Measurements from ENCODE around the gene ASIC2. TPM values are rescaled to one million over a fixed set of nuclear protein-coding genes. Genes with fewer than 3 reads are reported as not detected.
"Not testable (repeated sequence)": the region's sequence is repeated elsewhere in the genome, so short reads cannot be mapped to it uniquely, and the experiment has no call there.

The ASIC2 gene
- total RNA-seq, 1 donor from 2014 or later, result not detected

DNA sequence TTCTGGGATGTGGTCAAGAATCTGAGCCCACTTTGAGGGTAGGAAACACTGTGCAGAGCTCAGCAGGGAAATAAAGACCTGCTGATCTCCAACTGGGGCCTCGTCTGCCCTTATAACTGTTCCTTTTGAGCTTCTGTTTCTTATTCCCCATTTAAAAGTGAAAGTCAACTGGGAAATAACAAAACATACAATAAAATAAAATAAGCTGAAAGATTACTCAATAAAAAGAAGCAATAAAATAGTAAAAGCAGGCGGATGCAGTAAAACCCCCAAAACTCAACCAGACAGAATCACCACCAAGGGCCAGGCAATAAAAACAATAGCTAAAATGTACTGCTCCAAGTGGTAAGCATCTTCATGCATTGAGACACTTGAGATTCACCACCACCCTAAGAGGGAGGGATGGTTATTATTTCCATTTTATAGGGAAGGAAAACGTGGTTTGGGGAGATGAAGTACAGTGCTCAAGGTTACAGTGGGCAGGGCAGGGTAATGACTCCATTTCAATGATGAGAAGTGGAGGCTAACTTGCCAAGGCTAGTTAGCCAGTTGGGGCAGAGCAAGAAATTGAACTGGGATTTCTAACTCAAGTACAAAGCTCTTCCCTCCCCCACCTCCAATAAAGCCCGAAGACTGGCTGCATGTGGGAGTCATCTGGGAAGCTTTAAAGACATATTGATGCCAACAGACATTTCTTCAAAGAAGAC lies 307.9 kb downstream of the ASIC2 start:
- DNase-seq (ENCODE audit: low spot score), result no peak

DNA sequence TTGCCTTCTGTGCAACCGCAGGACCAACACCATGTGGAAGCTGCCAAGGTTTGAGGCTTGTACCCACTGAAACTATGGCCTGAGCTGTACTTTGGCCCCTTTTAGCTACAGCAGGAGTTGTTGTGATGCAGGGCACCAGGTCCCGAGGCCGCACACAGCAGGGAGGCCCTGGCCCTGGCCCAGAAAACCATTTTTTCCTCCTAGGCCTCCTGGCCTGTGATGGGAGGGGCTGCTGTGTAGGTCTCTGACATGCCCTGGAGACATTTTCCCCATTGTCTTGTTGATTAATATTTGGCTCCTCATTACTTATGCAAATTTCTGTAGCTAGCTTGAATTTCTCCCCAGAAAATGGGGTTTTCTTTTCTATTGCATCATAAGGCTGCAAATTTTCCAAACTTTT lies 311.5 kb downstream of the ASIC2 start:
- not testable (repeated sequence) for DNase-seq (ENCODE audit: low spot score)

DNA sequence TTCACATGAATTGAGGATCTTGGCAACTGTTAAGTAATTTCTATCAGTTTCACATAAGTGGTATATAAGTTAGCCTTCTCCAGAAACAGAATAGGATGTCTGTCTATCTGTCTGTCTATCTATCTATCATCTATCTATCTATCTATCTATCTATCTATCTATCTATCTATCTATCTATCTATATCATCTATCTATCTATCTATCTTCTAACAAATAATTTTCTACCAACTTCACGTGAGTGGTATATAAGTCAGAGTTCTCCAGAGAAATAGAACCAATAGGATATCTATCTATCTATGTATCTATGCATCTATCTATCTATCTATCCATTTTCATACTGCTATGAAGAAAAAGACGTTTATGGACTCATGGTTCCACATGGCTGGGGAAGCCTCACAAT lies 312.9 kb downstream of the ASIC2 start:
- no peak for DNase-seq (ENCODE audit: low spot score)

DNA sequence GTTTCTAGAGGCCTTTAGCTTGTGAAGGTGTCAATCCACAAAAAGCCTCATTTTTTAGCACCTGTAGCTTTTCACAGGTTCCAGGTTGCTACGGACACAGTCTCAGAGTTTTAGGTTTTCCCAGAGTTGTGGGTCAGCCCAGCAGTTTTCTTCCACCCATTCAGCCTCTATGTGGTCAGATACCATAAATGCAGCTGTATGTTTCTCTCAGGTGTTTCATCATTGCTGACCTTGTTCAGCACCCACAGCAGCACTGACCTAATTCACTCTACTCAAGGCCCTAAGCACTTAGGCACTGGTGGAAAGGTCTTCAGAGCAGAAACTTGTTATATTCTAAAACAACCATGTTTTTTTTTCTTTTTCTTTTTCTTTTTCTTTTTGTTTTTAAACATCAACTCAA lies 316.5 kb downstream of the ASIC2 start:
- no peak for DNase-seq (ENCODE audit: low spot score)

DNA sequence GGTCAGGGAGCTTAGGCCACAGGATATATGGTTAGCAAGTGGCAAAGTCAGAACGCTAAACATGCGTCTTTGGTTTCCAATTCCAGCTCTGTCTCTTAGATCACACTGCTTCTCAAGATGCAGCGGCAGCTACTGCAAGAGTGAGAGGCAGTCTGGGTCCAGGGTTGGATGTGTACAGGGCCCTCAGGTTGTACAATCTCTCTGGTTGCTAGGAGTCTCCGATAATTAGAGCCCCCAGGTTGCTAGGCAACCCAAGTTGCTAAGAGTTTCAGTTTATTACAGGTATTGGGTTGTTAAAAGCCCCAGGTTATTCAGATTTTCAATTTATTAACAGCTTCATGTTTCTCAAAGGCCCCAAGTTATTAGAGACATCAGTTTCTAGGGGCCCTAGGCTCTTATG lies 317.0 kb downstream of the ASIC2 start:
- DNase-seq (ENCODE audit: low spot score), result no peak

DNA sequence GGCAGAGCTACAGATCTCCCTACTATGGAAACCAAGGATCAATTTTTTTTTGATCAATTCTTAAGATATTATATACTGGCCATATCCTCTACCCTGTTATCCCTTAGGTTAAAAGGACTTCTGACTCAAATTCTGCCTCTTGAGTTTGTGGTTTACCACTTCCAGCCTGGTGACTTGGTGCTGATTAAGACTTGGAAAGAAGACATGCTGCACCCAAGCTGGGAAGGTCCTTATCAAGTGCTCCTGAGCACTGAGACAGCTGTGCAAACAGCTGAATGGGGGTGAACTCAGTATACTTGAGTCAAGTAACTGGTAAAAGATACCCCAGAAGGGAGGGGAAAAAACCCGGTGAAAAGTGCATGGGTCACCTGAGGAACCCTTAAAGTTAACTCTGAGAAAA lies 321.9 kb downstream of the ASIC2 start:
- DNase-seq (ENCODE audit: low spot score), result no peak

DNA sequence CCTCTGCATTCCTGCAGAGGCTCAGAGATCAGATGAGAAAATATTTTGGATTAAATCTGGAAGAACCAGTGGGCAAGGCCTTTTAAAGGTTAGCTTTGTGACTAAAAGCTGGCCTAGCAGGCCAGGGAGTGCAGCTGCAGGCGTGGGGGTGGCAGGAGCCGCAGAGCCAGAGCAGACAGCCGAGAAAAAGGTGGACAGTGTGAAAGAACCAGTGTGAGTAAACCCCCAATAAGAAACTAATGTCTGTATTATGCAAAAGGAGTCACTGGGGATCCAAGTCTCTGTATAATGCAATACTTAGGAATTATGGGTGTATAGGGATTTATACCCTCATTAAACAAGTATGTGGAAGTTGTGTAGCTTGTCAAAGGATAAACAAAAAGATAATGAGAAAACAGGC lies 322.8 kb downstream of the ASIC2 start:
- DNase-seq (ENCODE audit: low spot score), result no peak

DNA sequence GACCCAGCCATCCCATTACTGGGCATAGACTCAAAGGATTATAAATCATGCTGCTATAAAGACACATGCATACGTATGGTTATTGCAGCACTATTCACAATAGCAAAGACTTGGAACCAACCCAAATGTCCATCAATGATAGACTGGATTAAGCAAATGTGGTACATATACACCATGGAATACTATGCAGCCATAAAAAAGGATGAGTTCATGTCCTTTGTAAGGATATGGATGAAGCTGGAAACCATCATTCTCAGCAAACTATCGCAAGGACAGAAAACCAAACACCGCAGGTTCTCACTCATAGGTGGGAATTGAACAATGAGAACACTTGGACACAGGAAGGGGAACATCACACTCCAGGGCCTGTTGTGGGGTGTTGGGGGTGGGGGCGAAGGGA lies 323.9 kb downstream of the ASIC2 start:
- DNase-seq (ENCODE audit: low spot score), result not testable (repeated sequence)

DNA sequence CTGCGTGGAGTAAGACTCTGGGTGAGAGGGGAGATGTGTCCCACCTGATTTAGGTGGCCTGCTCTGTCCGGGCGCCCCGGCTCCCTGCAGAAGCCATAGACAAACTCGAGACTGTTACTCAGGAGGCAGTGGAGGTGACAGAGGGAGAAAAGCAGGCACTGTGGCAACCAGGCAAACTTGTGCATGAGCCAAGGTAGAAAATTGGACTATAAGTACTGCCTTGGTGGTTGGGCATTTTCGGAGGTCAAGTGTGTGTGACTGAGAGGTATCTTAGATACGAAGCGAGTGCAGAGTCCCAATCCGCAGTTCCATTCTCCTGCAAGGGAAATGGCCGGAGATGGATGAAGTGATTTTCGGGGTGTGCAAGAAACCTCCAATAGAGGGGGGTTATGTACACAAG lies 328.6 kb downstream of the ASIC2 start:
- no peak for DNase-seq (ENCODE audit: low spot score)
